CD4-positive, alpha-beta T cell treated with Interleukin-15 for 1 hour (primary cell): ENCODE results near the gene PPP1R12B.
"Not testable (repeated sequence)": the region's sequence is repeated elsewhere in the genome, so short reads cannot be mapped to it uniquely, and the experiment has no call there.

Source experiments
- DNase-seq: peaks from one replicate; pipeline ENCODE4 v3.0.0-alpha.2; 2020

The PPP1R12B gene

GRCh38 chr1:202493112-202493511 is 144.6 kb downstream of the PPP1R12B start:
- DNase-seq, result not testable (repeated sequence)

GRCh38 chr1:202498542-202498941 is 150.0 kb downstream of the PPP1R12B start:
- DNase-seq, result no peak

GRCh38 chr1:202499997-202500396 is 151.5 kb downstream of the PPP1R12B start:
- DNase-seq, result not testable (repeated sequence)

- no peak for DNase-seq
These were observed 152.8 kb downstream of the PPP1R12B start for GRCh38 chr1:202501281-202501680.

- DNase-seq, result no peak
These were observed 156.9 kb downstream of the PPP1R12B start for GRCh38 chr1:202505356-202505755.

GRCh38 chr1:202505880-202506575 is 157.5 kb downstream of the PPP1R12B start:
- DNase-seq, result not testable (repeated sequence)

- not testable (repeated sequence) for DNase-seq
These were observed 160.4 kb downstream of the PPP1R12B start for GRCh38 chr1:202508863-202509262.

GRCh38 chr1:202513875-202514274 is 165.4 kb downstream of the PPP1R12B start:
- not testable (repeated sequence) for DNase-seq

- no peak for DNase-seq
These were observed 168.0 kb downstream of the PPP1R12B start for GRCh38 chr1:202516434-202516877.

- DNase-seq, result not testable (repeated sequence)
These were observed 168.6 kb downstream of the PPP1R12B start for GRCh38 chr1:202517146-202517545.

- not testable (repeated sequence) for DNase-seq
These were observed 169.7 kb downstream of the PPP1R12B start for GRCh38 chr1:202518180-202518579.

GRCh38 chr1:202518905-202519304 is 170.4 kb downstream of the PPP1R12B start:
- not testable (repeated sequence) for DNase-seq

- not testable (repeated sequence) for DNase-seq
These were observed 171.8 kb downstream of the PPP1R12B start for GRCh38 chr1:202520129-202520856.

GRCh38 chr1:202520857-202521216 is 172.3 kb downstream of the PPP1R12B start:
- DNase-seq, result not testable (repeated sequence)

- DNase-seq, result not testable (repeated sequence)
These were observed 173.0 kb downstream of the PPP1R12B start for GRCh38 chr1:202521484-202521883.

GRCh38 chr1:202521886-202522285 is 173.4 kb downstream of the PPP1R12B start:
- DNase-seq, result no peak

- not testable (repeated sequence) for DNase-seq
These were observed 177.6 kb downstream of the PPP1R12B start for GRCh38 chr1:202526056-202526455.

- DNase-seq, result not testable (repeated sequence)
These were observed 179.7 kb downstream of the PPP1R12B start for GRCh38 chr1:202528096-202528722.

- not testable (repeated sequence) for DNase-seq
These were observed 182.2 kb downstream of the PPP1R12B start for GRCh38 chr1:202530686-202531085.

GRCh38 chr1:202531472-202531811 is 182.9 kb downstream of the PPP1R12B start:
- DNase-seq, result no peak

GRCh38 chr1:202531812-202532616 is 183.5 kb downstream of the PPP1R12B start:
- DNase-seq, result peak; percentile 16

GRCh38 chr1:202539166-202539574 is 190.7 kb downstream of the PPP1R12B start:
- not testable (repeated sequence) for DNase-seq

GRCh38 chr1:202539583-202539982 is 191.1 kb downstream of the PPP1R12B start:
- DNase-seq, result not testable (repeated sequence)
